K562 (cell line): Measurements from ENCODE around the gene C7orf57.

Experiments used
- CBX1 ChIP-seq: sonication (generic); IDR thresholded peaks from 2 replicates; pipeline ENCODE4 v1.6.1; 2016; ENCODE audit warnings: antibody characterized with exemption, low read depth, mild to moderate bottlenecking
- GATAD2B ChIP-seq: fragments of 450-650 bp; IDR thresholded peaks from 2 replicates; pipeline ENCODE4 v1.6.1; 2017; ENCODE audit warnings: mild to moderate bottlenecking, borderline replicate concordance
- HNRNPH1 ChIP-seq: fragments of 200-400 bp; formaldehyde crosslinking; optimal IDR thresholded peaks from 2 replicates; pipeline ENCODE3; 2017; ENCODE audit warnings: low read depth, mild to moderate bottlenecking, low read length, moderate library complexity
- JUND ChIP-seq, 2 experiments: IDR thresholded peaks; 2 replicates in 1 of 2; 3 replicates in 1 of 2; pipeline ENCODE4 v1.6.1; 2011; ENCODE audit warnings: borderline replicate concordance in 2 of 2, low read depth in 2 of 2, low read length in 2 of 2, improper control_type of control experiment in 1 of 2, missing biosample characterization in 1 of 2, missing genetic modification characterization in 1 of 2, missing genetic modification reagents in 1 of 2
- NCOR1 ChIP-seq: fragments of 450-650 bp; IDR thresholded peaks from 2 replicates; pipeline ENCODE4 v1.6.1; 2016; ENCODE audit warnings: mild to moderate bottlenecking, moderate library complexity
- SAFB ChIP-seq: fragments of 200-400 bp; formaldehyde crosslinking; IDR thresholded peaks from 2 replicates; pipeline ENCODE4 v1.6.1; 2017; ENCODE audit warnings: low read depth, low read length, borderline replicate concordance
- ZBTB7A ChIP-seq: IDR thresholded peaks from 2 replicates; pipeline ENCODE4 v1.6.1; 2011; ENCODE audit warnings: low read depth, mild to moderate bottlenecking, low read length, moderate library complexity, borderline replicate concordance; ENCODE audit not compliant: control insufficient read depth

DNA sequence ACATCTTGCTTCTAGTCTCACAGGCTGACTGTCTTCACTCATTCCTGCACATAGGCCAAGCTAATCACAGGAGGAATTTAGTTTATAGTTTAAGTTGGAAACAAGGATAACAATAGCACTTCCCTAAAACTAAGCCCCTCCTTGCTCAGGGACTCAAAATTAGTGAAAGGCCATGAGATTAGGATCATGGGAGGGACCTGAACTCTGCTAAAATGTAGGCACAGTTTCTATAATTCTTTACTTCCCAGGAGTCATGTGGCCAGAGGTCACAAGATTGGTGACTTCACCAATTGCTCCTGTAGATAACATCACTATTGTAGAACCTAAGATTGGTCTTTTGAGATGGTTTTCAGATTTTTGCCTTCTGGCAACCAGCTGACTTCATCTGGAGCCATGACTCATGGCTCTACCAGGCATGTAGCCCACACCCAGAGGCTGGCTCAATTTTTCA lies 38.9 kb downstream of the C7orf57 start:
- TF ChIP-seq CBX1 (no peak), HNRNPH1 (no peak), JUND (IDR thresholded peaks at IDR 0.05; ENCODE audit: borderline replicate concordance, low read depth, low read length) (peak; percentile 32; the same call in 1 of the 2 replicates), JUND (tag; IDR thresholded peaks at IDR 0.05; ENCODE audit: borderline replicate concordance, low read depth, low read length) (0 out of 3 replicates have a peak, but pooled peaks have one; percentile 23), SAFB (no peak), GATAD2B (no peak), ZBTB7A (no peak), NCOR1 (no peak)
